GM12872 (cell line): ENCODE data around the gene PEX14.
A peak's percentile ranks its signal among the peaks of the same experiment; 100 is the strongest.

Source experiments
- CTCF ChIP-seq: IDR thresholded peaks from 3 replicates; pipeline ENCODE4 v1.5.1; 2011; ENCODE audit warnings: low read depth, mild to moderate bottlenecking, low read length, moderate library complexity; ENCODE audit not compliant: insufficient read depth

Gene PEX14, protein sequence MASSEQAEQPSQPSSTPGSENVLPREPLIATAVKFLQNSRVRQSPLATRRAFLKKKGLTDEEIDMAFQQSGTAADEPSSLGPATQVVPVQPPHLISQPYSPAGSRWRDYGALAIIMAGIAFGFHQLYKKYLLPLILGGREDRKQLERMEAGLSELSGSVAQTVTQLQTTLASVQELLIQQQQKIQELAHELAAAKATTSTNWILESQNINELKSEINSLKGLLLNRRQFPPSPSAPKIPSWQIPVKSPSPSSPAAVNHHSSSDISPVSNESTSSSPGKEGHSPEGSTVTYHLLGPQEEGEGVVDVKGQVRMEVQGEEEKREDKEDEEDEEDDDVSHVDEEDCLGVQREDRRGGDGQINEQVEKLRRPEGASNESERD

DNA sequence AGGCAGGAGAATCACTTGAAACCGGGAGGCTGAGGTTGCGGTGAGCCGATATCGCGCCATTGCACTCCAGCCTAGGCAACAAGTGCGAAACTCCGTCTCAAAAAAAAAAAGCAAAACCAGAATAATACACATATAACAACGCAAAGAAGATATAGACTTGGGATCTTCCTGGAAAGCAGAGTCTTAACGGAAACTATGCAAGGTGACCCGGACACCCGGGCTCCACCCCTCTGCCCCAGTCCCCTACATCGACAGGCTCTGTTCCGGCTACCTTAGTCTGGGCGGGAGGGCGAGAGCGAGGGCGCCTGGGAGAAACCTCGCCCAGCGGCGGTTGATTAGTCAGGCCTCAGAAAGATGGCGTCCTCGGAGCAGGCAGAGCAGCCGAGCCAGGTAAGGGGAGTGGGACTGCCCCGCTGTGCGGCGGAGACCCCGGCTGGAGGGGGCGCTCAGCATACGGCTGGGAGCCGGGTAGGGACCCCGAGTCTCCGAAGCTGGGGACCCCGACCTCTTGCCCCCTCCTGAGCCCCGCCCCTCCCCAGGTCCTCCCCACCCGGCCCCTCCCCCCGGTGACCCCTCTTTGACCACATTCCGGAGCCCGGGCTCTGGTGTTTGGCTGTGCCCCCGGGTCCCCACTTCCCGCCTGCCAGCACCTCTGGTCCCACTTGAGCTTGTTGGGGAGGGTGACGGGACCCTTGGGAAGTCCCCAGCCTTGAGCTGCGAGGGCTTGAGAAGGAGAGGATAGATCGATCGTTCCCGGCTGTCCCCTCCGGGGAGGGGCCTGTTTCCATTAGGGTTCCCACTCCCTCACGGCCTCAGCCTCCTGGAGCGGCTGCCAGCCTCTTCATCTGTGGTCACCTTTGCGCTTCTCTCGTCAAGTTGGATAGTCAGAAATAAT lies at the start of gene PEX14:
TSS of gene PEX14 (plus strand) at position 338 of the 895 bp plus-strand sequence. CDS start at position 355, 17 bp downstream.
- TF ChIP-seq CTCF: no peak

DNA sequence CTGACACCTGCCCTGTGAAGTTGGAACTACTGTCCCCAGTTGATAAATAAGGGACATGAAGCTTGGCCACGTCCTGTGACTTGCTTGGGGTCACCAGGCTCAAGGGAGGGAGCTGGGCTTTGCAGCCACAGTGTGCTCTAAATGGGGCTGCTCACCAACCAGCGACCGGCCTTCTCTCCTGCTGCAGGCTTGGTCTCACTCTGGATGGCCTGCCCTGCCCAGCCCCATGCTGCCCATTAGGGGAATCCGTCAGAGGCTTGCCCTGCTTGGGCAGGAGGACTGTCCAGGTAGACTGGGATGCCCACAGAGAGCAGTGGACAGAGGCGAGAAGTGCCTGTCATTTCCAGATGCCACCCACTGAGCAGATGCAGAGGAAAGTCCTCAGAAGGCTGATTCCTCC lies 45.8 kb upstream of the PEX14 start:
- no peak for TF ChIP-seq CTCF

- TF ChIP-seq CTCF: no peak
These were observed 44.9 kb upstream of the PEX14 start for GRCh38 chr1:10429868-10430215.

DNA sequence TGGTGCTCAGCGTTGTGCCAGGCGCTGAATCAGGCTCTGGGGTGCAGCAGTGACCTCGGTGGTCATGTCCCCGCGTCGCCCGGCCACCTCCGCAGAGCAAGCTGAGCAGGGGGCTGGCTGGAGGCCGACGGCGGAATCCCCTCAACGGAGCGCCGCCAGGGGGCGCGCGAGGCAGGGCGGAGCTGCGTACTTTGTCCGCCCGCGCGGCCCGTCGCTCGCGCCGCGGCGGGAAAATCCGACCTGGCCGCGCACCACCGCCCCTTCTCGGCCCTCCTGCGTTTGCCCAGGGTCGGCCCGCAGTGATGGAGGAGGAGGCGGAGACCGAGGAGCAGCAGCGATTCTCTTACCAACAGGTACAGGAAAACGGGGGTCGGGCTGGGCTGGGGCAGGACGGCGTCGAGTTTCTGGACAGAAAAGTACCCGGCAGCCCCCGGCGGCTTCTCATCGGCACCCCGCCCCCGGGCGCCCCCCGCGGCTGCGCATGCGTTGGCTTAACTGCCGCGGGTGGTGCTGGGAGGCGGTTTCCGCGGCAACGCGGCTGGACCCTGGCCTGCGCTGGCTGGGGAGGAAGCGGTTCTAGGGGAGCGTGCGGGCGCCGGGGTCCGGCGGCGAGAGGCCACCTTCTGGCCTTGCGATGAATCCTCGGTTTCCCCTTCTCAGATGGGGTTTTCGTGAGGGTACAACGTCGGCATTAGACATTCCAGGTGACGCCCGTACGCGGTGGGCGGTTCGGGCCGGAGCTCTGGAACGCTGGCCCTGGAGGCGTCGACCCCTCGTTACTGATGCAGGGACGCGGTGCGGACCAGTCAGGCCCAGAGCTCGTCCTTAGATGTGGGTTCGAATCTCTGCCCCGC lies 44.3 kb upstream of the PEX14 start, which contains the start of gene CENPS:
TSS of gene CENPS (plus strand) at position 218 of the 854 bp plus-strand sequence. CDS start at position 303, 85 bp downstream.
- TF ChIP-seq CTCF: peak; percentile 92

GRCh38 chr1:10431070-10431730 lies 43.5 kb upstream of the PEX14 start:
- no peak for TF ChIP-seq CTCF

- TF ChIP-seq CTCF: no peak
These were observed 41.6 kb upstream of the PEX14 start for GRCh38 chr1:10432910-10433700.
